ENCODE results near the gene PFKP.
"Not testable (repeated sequence)": the region's sequence is repeated elsewhere in the genome, so short reads cannot be mapped to it uniquely, and the experiment has no call there.

PFKP gene

GRCh38 chr10:3099291-3100092, 32.1 kb downstream of the PFKP start:
- no peak for DNase-seq (ENCODE audit: low read depth)

- no peak for DNase-seq (ENCODE audit: low read depth)
Measured at GRCh38 chr10:3100093-3100792, 32.9 kb downstream of the PFKP start.

- DNase-seq (ENCODE audit: low read depth) = no peak
Measured at GRCh38 chr10:3100856-3101640, 33.7 kb downstream of the PFKP start.

GRCh38 chr10:3102720-3103427, 35.5 kb downstream of the PFKP start:
- no peak for DNase-seq (ENCODE audit: low read depth)

- DNase-seq (ENCODE audit: low read depth) = no peak
Measured at GRCh38 chr10:3103646-3104045, 36.3 kb downstream of the PFKP start.

- no peak for DNase-seq (ENCODE audit: low read depth)
Measured at GRCh38 chr10:3104251-3104918, 37.0 kb downstream of the PFKP start.

- no peak for DNase-seq (ENCODE audit: low read depth)
Measured at GRCh38 chr10:3105166-3105565, 37.8 kb downstream of the PFKP start.

- no peak for DNase-seq (ENCODE audit: low read depth)
Measured at GRCh38 chr10:3105905-3106304, 38.6 kb downstream of the PFKP start.

GRCh38 chr10:3106328-3106727, 39.0 kb downstream of the PFKP start:
- not testable (repeated sequence) for DNase-seq (ENCODE audit: low read depth)

- DNase-seq (ENCODE audit: low read depth) = no peak
Measured at GRCh38 chr10:3106928-3107425, 39.6 kb downstream of the PFKP start.

GRCh38 chr10:3107426-3107961, 40.1 kb downstream of the PFKP start:
- no peak for DNase-seq (ENCODE audit: low read depth)

GRCh38 chr10:3108033-3108432, 40.7 kb downstream of the PFKP start:
- no peak for DNase-seq (ENCODE audit: low read depth)

GRCh38 chr10:3108575-3109105, 41.3 kb downstream of the PFKP start:
- DNase-seq (ENCODE audit: low read depth) = no peak

- DNase-seq (ENCODE audit: low read depth) = no peak
Measured at GRCh38 chr10:3109196-3109595, 41.8 kb downstream of the PFKP start.

GRCh38 chr10:3109633-3110032, 42.3 kb downstream of the PFKP start:
- DNase-seq (ENCODE audit: low read depth) = no peak

GRCh38 chr10:3110782-3111620, 43.7 kb downstream of the PFKP start:
- no peak for DNase-seq (ENCODE audit: low read depth)

GRCh38 chr10:3111621-3112163, 44.3 kb downstream of the PFKP start:
- no peak for DNase-seq (ENCODE audit: low read depth)

- no peak for DNase-seq (ENCODE audit: low read depth)
Measured at GRCh38 chr10:3113343-3113720, 46.0 kb downstream of the PFKP start.

- DNase-seq (ENCODE audit: low read depth) = no peak
Measured at GRCh38 chr10:3115685-3116084, 48.3 kb downstream of the PFKP start.
